ENCODE results near the gene TMC5. TPM values are rescaled to one million over a fixed set of nuclear protein-coding genes. Genes with fewer than 3 reads are reported as not detected.

The TMC5 gene
- total RNA-seq, 1 experiment from 2014 or later = 15.7 TPM

DNA sequence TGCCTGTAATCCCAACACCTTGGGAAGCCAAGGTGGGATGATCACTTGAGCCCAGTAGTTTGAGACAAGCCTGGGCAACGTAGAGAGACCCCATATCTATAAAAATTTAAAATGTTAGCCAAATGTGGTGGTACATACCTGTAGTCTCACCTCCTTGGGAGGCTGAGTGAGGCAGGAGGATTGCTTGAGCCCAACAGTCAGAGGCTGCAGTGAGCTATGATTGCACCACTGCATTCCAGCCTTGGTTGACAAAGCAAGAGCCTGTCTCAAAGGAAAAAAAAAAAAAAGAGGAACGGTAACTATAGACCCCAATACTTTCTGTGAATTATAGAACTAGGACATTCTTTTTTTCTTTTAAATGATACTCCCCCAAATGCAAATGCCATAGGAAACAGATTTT lies 1.8 kb upstream of the TMC5 start:
- POLR2A ChIA-PET = interaction anchor here (1.0 kb wide), 1 partner anchor 22 kb away, joined by 3 read pairs; no protein-coding TSS in a partner anchor

More for the DNA sequence above, 1.8 kb upstream of the TMC5 start:
- no peaks in the 10 kb centered on the region for H4K20me1 ChIP-seq (ENCODE audit: insufficient read depth)
- H3K36me3 ChIP-seq (ENCODE audit: control insufficient read depth in 1 of 2, insufficient read depth in 2 of 2, low read length in 2 of 2) = 0 out of 4 replicates have a peak, but pooled peaks cover 0 to 3% of the 10 kb centered on the region in 2 experiments
- intact Hi-C loops (cut with micrococcal nuclease) = loop anchor here (5.0 kb wide), 1 partner anchor 106 kb away; the partner anchor contains the start of genes CCP110 and GDE1
- peaks cover 36 to 93% of the 10 kb centered on the region in 2 experiments for H3K4me1 ChIP-seq (ENCODE audit: control insufficient read depth in 1 of 2, insufficient read depth in 2 of 2, low read length in 2 of 2)
- no peak overlapping the region for H3K9ac ChIP-seq (ENCODE audit: low read length)
- H2AFZ ChIP-seq (ENCODE audit: low read depth, low read length, poor library complexity, severe bottlenecking) = no peak overlapping the region
- H3K79me2 ChIP-seq (ENCODE audit: insufficient read depth, low read length) = peaks cover 6% of the 10 kb centered on the region; the same call in 1 of the 2 replicates
- H3K27me3 ChIP-seq (ENCODE audit: insufficient read depth, low read length) = no peaks in the 10 kb centered on the region
- TF ChIP-seq POLR2AphosphoS5 (IDR thresholded peaks at IDR 0.05; ENCODE audit: low read depth, low read length) (no peak), EGR1 (IDR thresholded peaks at IDR 0.05; ENCODE audit: low read depth) (no peak), YY1 (IDR thresholded peaks at IDR 0.05; ENCODE audit: extremely low read depth, insufficient replicate concordance, low read depth, low read length) (no peak), CEBPB (IDR thresholded peaks at IDR 0.05; ENCODE audit: low read depth) (no peak), JUND (IDR thresholded peaks at IDR 0.05) (no peak), ZFX (IDR thresholded peaks at IDR 0.05) (no peak), ELF1 (IDR thresholded peaks at IDR 0.05; ENCODE audit: borderline replicate concordance, low read depth) (no peak), EZH2phosphoT487 (IDR thresholded peaks at IDR 0.05; ENCODE audit: borderline replicate concordance) (no peak), CBX3 (IDR thresholded peaks at IDR 0.05; ENCODE audit: low read depth) (no peak), ZNF274 (IDR thresholded peaks at IDR 0.05; ENCODE audit: low read depth, low read length) (no peak), FOSL1 (IDR thresholded peaks at IDR 0.05; ENCODE audit: low read depth) (no peak), TCF7L2 (IDR thresholded peaks at IDR 0.05; ENCODE audit: borderline replicate concordance, extremely low read depth, insufficient read depth, insufficient read length) (no peak), RAD21 (IDR thresholded peaks at IDR 0.05; ENCODE audit: low read depth) (no peak)
- TF ChIP-seq, protein P1, sequence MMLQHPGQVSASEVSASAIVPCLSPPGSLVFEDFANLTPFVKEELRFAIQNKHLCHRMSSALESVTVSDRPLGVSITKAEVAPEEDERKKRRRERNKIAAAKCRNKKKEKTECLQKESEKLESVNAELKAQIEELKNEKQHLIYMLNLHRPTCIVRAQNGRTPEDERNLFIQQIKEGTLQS (IDR thresholded peaks at IDR 0.05) = no peak
- TF ChIP-seq, protein P2, sequence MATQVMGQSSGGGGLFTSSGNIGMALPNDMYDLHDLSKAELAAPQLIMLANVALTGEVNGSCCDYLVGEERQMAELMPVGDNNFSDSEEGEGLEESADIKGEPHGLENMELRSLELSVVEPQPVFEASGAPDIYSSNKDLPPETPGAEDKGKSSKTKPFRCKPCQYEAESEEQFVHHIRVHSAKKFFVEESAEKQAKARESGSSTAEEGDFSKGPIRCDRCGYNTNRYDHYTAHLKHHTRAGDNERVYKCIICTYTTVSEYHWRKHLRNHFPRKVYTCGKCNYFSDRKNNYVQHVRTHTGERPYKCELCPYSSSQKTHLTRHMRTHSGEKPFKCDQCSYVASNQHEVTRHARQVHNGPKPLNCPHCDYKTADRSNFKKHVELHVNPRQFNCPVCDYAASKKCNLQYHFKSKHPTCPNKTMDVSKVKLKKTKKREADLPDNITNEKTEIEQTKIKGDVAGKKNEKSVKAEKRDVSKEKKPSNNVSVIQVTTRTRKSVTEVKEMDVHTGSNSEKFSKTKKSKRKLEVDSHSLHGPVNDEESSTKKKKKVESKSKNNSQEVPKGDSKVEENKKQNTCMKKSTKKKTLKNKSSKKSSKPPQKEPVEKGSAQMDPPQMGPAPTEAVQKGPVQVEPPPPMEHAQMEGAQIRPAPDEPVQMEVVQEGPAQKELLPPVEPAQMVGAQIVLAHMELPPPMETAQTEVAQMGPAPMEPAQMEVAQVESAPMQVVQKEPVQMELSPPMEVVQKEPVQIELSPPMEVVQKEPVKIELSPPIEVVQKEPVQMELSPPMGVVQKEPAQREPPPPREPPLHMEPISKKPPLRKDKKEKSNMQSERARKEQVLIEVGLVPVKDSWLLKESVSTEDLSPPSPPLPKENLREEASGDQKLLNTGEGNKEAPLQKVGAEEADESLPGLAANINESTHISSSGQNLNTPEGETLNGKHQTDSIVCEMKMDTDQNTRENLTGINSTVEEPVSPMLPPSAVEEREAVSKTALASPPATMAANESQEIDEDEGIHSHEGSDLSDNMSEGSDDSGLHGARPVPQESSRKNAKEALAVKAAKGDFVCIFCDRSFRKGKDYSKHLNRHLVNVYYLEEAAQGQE (IDR thresholded peaks at IDR 0.05; ENCODE audit: low read depth) = no peak
- no peak overlapping the region for H3K4me3 ChIP-seq (replicated peaks in 1 of 2; ENCODE audit: low read depth in 1 of 2, low read length in 2 of 2)
- BruUV-seq (replicated peaks) = no TSS peak
- H3K9me3 ChIP-seq (ENCODE audit: control insufficient read depth in 1 of 2, insufficient read depth in 1 of 2, low read depth in 1 of 2, low read length in 2 of 2) = no peaks in the 10 kb centered on the region; a peak in 1 of 4 replicates
- ChIA-PET RAD21 (ENCODE audit: low non-redundant PET in 1 of 2, low total read pairs in 2 of 2, uncharacterized antibody in 2 of 2, unreplicated experiment in 2 of 2) (no interaction called here), CTCF (interaction anchor here (0.9 to 1.1 kb wide), 2 partner anchors 15 to 87 kb away, joined by 3 to 4 read pairs; no protein-coding TSS in a partner anchor)
- H3K27ac ChIP-seq (ENCODE audit: low read depth, low read length) = no peak overlapping the region
- no peaks in the 10 kb centered on the region for H3K9me2 ChIP-seq (ENCODE audit: insufficient read depth)
- DNase-seq (ENCODE audit: low read depth, low spot score) = no peak
- no peak for ATAC-seq
- H3K4me2 ChIP-seq (ENCODE audit: low read length) = peak overlapping the region; percentile 13; the same call in 1 of the 2 replicates
